ENCODE data around the gene RNF150.

GRCh38 chr4:141039156-141039555 is 94.1 kb downstream of the RNF150 start:
- TF ChIP-seq CTCF (IDR thresholded peaks at IDR 0.05), result no peak
- TF ChIP-seq POLR2A (IDR thresholded peaks at IDR 0.05), result no peak
- TF ChIP-seq EP300 (IDR thresholded peaks at IDR 0.05), result no peak
